Measurements from ENCODE around the gene FAT2.
A peak's percentile ranks its signal among the peaks of the same experiment; 100 is the strongest.

Gene FAT2

GRCh38 chr5:151632941-151633340, 41.8 kb upstream of the FAT2 start:
- no peak overlapping the region for H3K9ac ChIP-seq (ENCODE audit: low read length)
- no peak overlapping the region for H3K4me2 ChIP-seq (ENCODE audit: low read length)

GRCh38 chr5:151632524-151632923, 41.4 kb upstream of the FAT2 start:
- no peak overlapping the region for H2BK120ac ChIP-seq (ENCODE audit: insufficient read depth, low read length, poor library complexity)

More at GRCh38 chr5:151632941-151633340, 41.8 kb upstream of the FAT2 start:
- DNase-seq = peak in 1 of 2 donors; percentile 58
- no peak overlapping the region for H3K23ac ChIP-seq (ENCODE audit: low read length)
- H3K4ac ChIP-seq (ENCODE audit: low read depth, low read length) = no peak overlapping the region
- no peak overlapping the region for H4K12ac ChIP-seq (ENCODE audit: low read depth, low read length)
- peaks cover 0 to 5% of the 10 kb centered on the region in 2 experiments for H3K4me1 ChIP-seq (ENCODE audit: control insufficient read depth in 1 of 2, insufficient read depth in 2 of 2, low read length in 2 of 2)
- H3K79me1 ChIP-seq (ENCODE audit: low read length) = no peaks in the 10 kb centered on the region
- H3K27ac ChIP-seq (ENCODE audit: low read depth, low read length) = no peak overlapping the region
- no peak overlapping the region for H3K4me3 ChIP-seq (ENCODE audit: low read depth, low read length)
- no peak overlapping the region for H2AK5ac ChIP-seq (ENCODE audit: low read length)
- no peak overlapping the region for H3K18ac ChIP-seq (ENCODE audit: low read length)
- H3K79me2 ChIP-seq (ENCODE audit: control insufficient read depth, insufficient read depth, low read length, poor library complexity) = no peaks in the 10 kb centered on the region
- H3K27me3 ChIP-seq (ENCODE audit: insufficient read depth, low read length) = no peaks in the 10 kb centered on the region
- no peak overlapping the region for H2BK5ac ChIP-seq (ENCODE audit: low read depth, low read length, poor library complexity)
- no peak overlapping the region for H2BK120ac ChIP-seq (ENCODE audit: insufficient read depth, low read length, poor library complexity)
- H3K36me3 ChIP-seq (ENCODE audit: control insufficient read depth in 1 of 2, insufficient read depth in 2 of 2, low read length in 2 of 2) = no peaks in the 10 kb centered on the region
- no peak overlapping the region for H4K91ac ChIP-seq (ENCODE audit: low read depth, low read length)
- H4K8ac ChIP-seq (ENCODE audit: low read depth, low read length) = no peak overlapping the region
- no CpG with 5 or more reads among the region's 8 CpGs for WGBS (ENCODE audit: extremely low coverage, insufficient coverage, insufficient read length)
- H3K9me3 ChIP-seq (ENCODE audit: insufficient read depth, low read depth, low read length) = no peaks in the 10 kb centered on the region
- H2AFZ ChIP-seq (ENCODE audit: insufficient read depth, low read length, poor library complexity) = no peak overlapping the region
- H3K14ac ChIP-seq (ENCODE audit: low read length) = no peak overlapping the region
- no peak overlapping the region for H2BK12ac ChIP-seq (ENCODE audit: low read length)

GRCh38 chr5:151631941-151632340, 40.8 kb upstream of the FAT2 start:
- Histone ChIP-seq H3K18ac (ENCODE audit: low read length) (no peak overlapping the region), H3K79me1 (ENCODE audit: low read length) (no peaks in the 10 kb centered on the region), H2AK5ac (ENCODE audit: low read length) (no peak overlapping the region), H4K8ac (ENCODE audit: low read depth, low read length) (no peak overlapping the region), H3K4me2 (ENCODE audit: low read length) (no peak overlapping the region), H3K23ac (ENCODE audit: low read length) (no peak overlapping the region), H3K27me3 (ENCODE audit: insufficient read depth, low read length) (no peaks in the 10 kb centered on the region), H2BK12ac (ENCODE audit: low read length) (no peak overlapping the region), H4K91ac (ENCODE audit: low read depth, low read length) (no peak overlapping the region), H2BK120ac (ENCODE audit: insufficient read depth, low read length, poor library complexity) (no peak overlapping the region), H3K27ac (ENCODE audit: low read depth, low read length) (no peak overlapping the region), H4K12ac (ENCODE audit: low read depth, low read length) (no peak overlapping the region), H3K4me1 (ENCODE audit: control insufficient read depth in 1 of 2, insufficient read depth in 2 of 2, low read length in 2 of 2) (peaks cover 0 to 2% of the 10 kb centered on the region in 2 experiments), H3K4ac (ENCODE audit: low read depth, low read length) (no peak overlapping the region), H3K14ac (ENCODE audit: low read length) (no peak overlapping the region), H3K79me2 (ENCODE audit: control insufficient read depth, insufficient read depth, low read length, poor library complexity) (no peaks in the 10 kb centered on the region), H3K9me3 (ENCODE audit: insufficient read depth, low read depth, low read length) (no peaks in the 10 kb centered on the region), H3K36me3 (ENCODE audit: control insufficient read depth in 1 of 2, insufficient read depth in 2 of 2, low read length in 2 of 2) (no peaks in the 10 kb centered on the region), H3K9ac (ENCODE audit: low read length) (no peak overlapping the region), H3K4me3 (ENCODE audit: low read depth, low read length) (no peak overlapping the region), H2AFZ (ENCODE audit: insufficient read depth, low read length, poor library complexity) (no peak overlapping the region), H2BK5ac (ENCODE audit: low read depth, low read length, poor library complexity) (no peak overlapping the region)
- DNase-seq = no peak
- no CpG with 5 or more reads among the region's 5 CpGs for WGBS (ENCODE audit: extremely low coverage, insufficient coverage, insufficient read length)

More at GRCh38 chr5:151632524-151632923, 41.4 kb upstream of the FAT2 start:
- Histone ChIP-seq H3K27me3 (ENCODE audit: insufficient read depth, low read length) (no peaks in the 10 kb centered on the region), H3K9ac (ENCODE audit: low read length) (no peak overlapping the region), H3K36me3 (ENCODE audit: control insufficient read depth in 1 of 2, insufficient read depth in 2 of 2, low read length in 2 of 2) (no peaks in the 10 kb centered on the region), H2BK12ac (ENCODE audit: low read length) (no peak overlapping the region), H3K9me3 (ENCODE audit: insufficient read depth, low read depth, low read length) (no peaks in the 10 kb centered on the region), H4K12ac (ENCODE audit: low read depth, low read length) (no peak overlapping the region), H4K91ac (ENCODE audit: low read depth, low read length) (no peak overlapping the region), H3K18ac (ENCODE audit: low read length) (no peak overlapping the region), H3K23ac (ENCODE audit: low read length) (no peak overlapping the region), H2AFZ (ENCODE audit: insufficient read depth, low read length, poor library complexity) (no peak overlapping the region), H2BK5ac (ENCODE audit: low read depth, low read length, poor library complexity) (no peak overlapping the region), H3K4me2 (ENCODE audit: low read length) (no peak overlapping the region), H3K14ac (ENCODE audit: low read length) (no peak overlapping the region), H3K4me3 (ENCODE audit: low read depth, low read length) (no peak overlapping the region), H3K79me1 (ENCODE audit: low read length) (no peaks in the 10 kb centered on the region), H3K27ac (ENCODE audit: low read depth, low read length) (no peak overlapping the region), H3K4me1 (ENCODE audit: control insufficient read depth in 1 of 2, insufficient read depth in 2 of 2, low read length in 2 of 2) (peaks cover 0 to 2% of the 10 kb centered on the region in 2 experiments), H3K79me2 (ENCODE audit: control insufficient read depth, insufficient read depth, low read length, poor library complexity) (no peaks in the 10 kb centered on the region), H2AK5ac (ENCODE audit: low read length) (no peak overlapping the region), H3K4ac (ENCODE audit: low read depth, low read length) (no peak overlapping the region), H4K8ac (ENCODE audit: low read depth, low read length) (no peak overlapping the region)
- DNase-seq = no peak
- WGBS (ENCODE audit: extremely low coverage, insufficient coverage, insufficient read length) = no CpG with 5 or more reads among the region's 15 CpGs

GRCh38 chr5:151630088-151630487, 39.0 kb upstream of the FAT2 start:
- Histone ChIP-seq H3K36me3 (ENCODE audit: control insufficient read depth in 1 of 2, insufficient read depth in 2 of 2, low read length in 2 of 2) (no peaks in the 10 kb centered on the region), H3K79me1 (ENCODE audit: low read length) (no peaks in the 10 kb centered on the region), H3K9me3 (ENCODE audit: insufficient read depth, low read depth, low read length) (no peaks in the 10 kb centered on the region), H3K27ac (ENCODE audit: low read depth, low read length) (no peak overlapping the region), H3K4ac (ENCODE audit: low read depth, low read length) (no peak overlapping the region), H3K4me2 (ENCODE audit: low read length) (no peak overlapping the region), H2BK12ac (ENCODE audit: low read length) (no peak overlapping the region), H3K79me2 (ENCODE audit: control insufficient read depth, insufficient read depth, low read length, poor library complexity) (no peaks in the 10 kb centered on the region), H3K9ac (ENCODE audit: low read length) (no peak overlapping the region), H3K4me1 (ENCODE audit: control insufficient read depth in 1 of 2, insufficient read depth in 2 of 2, low read length in 2 of 2) (peaks cover 0 to 2% of the 10 kb centered on the region in 2 experiments), H2BK5ac (ENCODE audit: low read depth, low read length, poor library complexity) (no peak overlapping the region), H3K23ac (ENCODE audit: low read length) (no peak overlapping the region), H3K4me3 (ENCODE audit: low read depth, low read length) (no peak overlapping the region), H3K27me3 (ENCODE audit: insufficient read depth, low read length) (no peaks in the 10 kb centered on the region), H2AK5ac (ENCODE audit: low read length) (no peak overlapping the region), H3K14ac (ENCODE audit: low read length) (no peak overlapping the region), H4K91ac (ENCODE audit: low read depth, low read length) (no peak overlapping the region), H2BK120ac (ENCODE audit: insufficient read depth, low read length, poor library complexity) (no peak overlapping the region), H3K18ac (ENCODE audit: low read length) (no peak overlapping the region), H2AFZ (ENCODE audit: insufficient read depth, low read length, poor library complexity) (no peak overlapping the region), H4K8ac (ENCODE audit: low read depth, low read length) (no peak overlapping the region), H4K12ac (ENCODE audit: low read depth, low read length) (no peak overlapping the region)
- DNase-seq = no peak

Data from trophoblast cell (in vitro differentiated cells and primary cell).